GM12873 (cell line): ENCODE measurements around the gene ZNF335.

Experiments used
- TF ChIP-seq, protein P1 (sequence below): IDR thresholded peaks from 2 replicates; pipeline ENCODE4 v1.5.1; 2012; ENCODE audit warnings: low read depth, mild to moderate bottlenecking, moderate library complexity, low read length, control low read depth; ENCODE audit not compliant: insufficient read depth; ENCODE audit errors: missing control alignments

ZNF335 gene

DNA sequence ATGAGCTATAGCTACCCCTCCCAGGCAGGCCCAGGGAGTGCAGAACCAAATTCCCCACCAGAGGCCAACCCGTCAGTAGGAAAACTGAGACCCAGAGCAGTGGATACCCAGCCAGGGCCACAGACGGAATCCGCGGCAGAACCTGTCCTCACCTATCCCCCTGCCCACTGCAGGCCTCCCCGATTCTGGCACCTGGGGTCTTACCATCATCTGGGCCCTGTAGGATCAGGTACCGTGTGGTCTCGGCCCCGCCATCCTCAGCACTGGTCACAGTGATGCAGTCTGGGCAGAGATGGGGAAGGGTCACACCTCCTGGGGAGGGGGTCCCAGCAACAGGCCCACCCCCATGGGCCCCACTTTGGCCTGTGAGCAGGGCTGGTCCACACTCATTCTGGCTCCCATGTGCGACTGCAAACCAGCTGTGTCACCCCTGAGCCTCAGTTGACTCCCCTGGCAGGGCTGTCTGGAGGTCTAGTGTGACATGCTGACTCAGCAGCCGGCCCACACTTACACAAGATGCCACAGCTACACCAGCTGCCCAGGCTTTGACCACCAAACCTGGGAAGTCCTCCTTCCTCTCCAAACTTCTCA is 3.8 kb downstream of the ZNF335 start:
- TF ChIP-seq, protein P1, sequence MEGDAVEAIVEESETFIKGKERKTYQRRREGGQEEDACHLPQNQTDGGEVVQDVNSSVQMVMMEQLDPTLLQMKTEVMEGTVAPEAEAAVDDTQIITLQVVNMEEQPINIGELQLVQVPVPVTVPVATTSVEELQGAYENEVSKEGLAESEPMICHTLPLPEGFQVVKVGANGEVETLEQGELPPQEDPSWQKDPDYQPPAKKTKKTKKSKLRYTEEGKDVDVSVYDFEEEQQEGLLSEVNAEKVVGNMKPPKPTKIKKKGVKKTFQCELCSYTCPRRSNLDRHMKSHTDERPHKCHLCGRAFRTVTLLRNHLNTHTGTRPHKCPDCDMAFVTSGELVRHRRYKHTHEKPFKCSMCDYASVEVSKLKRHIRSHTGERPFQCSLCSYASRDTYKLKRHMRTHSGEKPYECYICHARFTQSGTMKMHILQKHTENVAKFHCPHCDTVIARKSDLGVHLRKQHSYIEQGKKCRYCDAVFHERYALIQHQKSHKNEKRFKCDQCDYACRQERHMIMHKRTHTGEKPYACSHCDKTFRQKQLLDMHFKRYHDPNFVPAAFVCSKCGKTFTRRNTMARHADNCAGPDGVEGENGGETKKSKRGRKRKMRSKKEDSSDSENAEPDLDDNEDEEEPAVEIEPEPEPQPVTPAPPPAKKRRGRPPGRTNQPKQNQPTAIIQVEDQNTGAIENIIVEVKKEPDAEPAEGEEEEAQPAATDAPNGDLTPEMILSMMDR = no peak

DNA sequence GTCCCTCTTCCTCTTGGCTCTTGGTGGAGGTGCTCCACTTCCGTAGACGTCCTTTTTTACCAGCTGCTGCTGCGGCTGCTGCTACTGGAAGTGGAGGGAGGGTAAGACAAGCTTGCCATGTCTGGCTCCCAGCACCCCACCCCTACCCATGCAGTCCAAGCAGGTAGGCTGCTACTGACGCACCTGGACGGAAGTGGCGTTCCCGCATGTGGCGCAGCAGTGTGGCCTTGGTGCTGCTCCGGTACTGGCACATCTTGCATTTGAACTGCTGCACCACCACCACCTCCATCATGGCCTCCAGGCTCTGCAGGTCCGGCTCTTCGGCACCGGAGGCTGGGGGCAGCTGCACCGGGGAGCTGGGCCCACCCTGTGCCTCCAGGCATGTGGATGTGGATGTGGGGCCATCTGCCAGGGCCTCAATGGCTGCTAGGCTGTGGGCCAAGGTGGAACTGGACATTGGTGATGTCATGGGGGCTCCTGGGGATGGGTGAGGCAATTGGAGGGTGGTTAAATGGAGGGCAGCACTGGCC is 4.4 kb downstream of the ZNF335 start:
- TF ChIP-seq, protein P1 = no peak

DNA sequence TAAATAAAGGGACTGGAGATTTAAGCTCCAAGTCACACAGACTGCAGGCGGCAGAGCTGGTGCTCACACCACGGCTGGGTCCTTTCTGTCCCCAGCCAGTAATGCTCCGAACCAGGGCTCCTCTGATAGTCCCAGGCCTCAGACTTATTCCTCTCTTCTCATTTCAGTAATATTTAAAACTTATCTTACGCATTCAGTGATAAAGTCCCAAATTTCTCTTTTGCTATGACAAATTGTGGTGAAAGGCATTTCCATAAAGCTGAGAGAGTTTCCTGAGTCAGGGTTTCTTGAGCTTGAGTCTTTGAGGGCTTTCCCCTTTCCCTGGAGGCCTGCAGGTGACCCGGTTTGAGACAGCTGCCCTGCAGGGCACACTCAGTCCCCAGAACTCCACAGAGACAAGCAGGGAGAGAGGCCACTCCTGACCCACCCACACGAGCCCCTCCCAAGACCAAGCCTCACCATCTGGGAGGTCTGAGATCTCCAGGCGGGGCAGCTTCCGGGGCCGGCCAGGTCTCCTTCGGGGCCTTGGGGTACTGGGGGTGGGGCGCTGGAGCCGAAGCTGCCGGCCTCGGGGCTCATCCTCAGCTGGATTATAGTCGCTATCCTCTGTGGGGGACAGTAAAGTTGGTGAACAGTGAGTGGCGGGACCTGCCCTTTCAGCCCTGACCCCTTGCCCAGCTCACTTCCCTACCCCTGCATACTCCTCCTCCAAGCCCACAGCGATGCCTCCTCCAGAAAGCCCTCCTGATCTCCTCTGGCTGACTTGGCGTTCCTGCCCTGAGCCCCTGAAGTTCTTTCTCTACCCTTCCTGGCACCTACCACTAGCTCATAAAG is 6.6 kb downstream of the ZNF335 start:
- TF ChIP-seq, protein P1 = no peak

DNA sequence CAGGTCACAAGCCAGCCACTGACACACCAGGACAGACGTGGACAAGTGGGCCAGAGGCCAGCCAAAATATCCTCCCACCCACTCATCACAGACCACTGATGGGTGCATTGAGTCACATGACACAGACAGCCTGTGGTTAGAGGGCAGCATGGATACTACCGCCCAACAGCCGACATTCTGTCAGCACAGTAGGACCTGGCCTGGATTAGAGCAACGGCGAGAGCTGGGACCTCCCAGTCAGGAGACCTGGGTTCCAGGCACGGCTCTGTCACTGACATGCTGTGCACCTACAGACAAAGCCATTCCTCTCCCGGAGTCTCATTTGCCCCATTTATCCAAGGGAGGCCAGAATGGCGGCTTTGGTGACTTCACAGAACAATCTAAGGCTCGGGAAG is 8.0 kb downstream of the ZNF335 start:
- TF ChIP-seq, protein P1 = no peak

DNA sequence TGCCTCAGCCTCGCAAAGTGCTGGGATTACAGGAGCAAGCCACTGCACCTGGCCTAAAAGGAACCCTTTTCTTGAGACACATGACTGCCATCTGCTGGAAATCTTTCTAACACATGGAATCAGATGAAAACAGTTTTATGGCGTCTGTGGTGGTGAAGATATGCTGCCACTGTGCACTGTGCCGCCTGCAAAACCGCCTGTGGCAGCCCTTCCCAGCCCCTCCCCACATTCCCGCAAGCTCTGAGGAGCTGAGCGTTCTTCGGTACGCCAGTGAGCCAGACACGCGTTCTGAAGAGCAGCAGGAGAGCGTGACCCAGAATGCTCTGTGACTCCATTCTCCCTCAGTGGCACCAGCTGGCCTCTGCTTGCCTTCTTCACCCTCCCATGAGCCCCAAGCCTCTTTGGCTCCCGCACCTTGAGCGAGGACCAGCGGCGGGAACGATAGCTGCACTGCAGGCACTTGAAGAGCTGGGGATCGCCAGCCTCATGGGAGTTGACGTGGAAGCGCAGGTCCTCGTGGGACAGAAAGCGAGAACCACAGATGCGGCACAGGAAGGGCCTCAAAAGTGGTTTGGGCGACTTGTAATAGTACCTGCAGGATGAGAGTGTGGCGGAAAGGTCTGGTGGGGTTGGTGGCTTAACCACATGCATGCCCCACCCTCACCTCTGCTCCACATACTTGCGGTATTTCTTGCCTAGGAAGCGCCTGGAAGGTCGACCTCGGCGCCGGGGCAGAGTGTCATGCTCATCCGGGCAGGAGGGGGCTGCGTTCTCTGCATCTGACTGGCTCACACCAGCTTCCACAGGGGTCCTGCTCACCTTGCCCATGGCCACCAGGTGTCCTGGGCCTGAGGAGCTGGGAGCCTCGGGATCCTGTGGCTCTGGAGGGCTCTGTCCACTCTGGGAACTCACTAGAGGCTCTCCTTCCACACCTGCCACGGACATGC is 8.7 kb downstream of the ZNF335 start:
- TF ChIP-seq, protein P1 = peak; percentile 35

DNA sequence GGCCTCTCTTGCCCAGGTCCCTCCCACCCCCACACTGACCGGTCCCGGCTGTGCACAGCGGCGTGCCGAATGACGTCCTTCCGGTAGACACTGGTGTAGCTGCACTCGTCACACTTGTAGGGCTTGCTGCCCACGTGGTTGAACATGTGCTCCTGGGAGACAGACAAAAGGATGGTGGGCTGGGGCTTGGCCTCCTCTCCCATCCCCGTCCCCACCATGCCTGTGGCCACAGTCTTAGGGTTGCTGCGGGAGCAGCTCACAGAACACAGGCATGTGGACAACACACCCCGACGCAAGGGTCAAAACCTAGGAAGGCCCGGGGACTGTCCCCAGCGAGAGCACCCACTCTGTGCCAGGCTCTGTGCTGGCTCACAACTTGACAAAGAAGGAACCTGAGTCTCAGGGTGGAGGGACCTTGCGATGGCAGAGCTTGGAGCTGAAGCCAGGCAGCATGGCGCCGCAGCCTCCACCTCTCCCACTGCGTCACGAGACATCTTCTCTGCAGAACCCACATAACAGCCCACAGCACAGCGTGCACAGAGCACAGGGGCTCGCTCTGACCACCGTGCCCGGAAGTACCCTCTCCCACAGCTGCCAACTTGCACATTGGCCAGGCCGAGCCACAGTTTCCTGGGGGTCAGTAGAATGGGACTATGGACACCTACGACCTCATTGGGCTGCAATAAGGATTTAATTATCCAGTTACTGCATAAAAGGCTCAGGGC is 9.8 kb downstream of the ZNF335 start:
- TF ChIP-seq, protein P1 = no peak
